ENCODE results near the gene LIPK.

The LIPK gene

GRCh38 chr10:88742448-88742847, 36.4 kb downstream of the LIPK start:
- TF ChIP-seq EZH2phosphoT487 (IDR thresholded peaks at IDR 0.05; ENCODE audit: low read depth), result no peak
- TF ChIP-seq, protein P1, sequence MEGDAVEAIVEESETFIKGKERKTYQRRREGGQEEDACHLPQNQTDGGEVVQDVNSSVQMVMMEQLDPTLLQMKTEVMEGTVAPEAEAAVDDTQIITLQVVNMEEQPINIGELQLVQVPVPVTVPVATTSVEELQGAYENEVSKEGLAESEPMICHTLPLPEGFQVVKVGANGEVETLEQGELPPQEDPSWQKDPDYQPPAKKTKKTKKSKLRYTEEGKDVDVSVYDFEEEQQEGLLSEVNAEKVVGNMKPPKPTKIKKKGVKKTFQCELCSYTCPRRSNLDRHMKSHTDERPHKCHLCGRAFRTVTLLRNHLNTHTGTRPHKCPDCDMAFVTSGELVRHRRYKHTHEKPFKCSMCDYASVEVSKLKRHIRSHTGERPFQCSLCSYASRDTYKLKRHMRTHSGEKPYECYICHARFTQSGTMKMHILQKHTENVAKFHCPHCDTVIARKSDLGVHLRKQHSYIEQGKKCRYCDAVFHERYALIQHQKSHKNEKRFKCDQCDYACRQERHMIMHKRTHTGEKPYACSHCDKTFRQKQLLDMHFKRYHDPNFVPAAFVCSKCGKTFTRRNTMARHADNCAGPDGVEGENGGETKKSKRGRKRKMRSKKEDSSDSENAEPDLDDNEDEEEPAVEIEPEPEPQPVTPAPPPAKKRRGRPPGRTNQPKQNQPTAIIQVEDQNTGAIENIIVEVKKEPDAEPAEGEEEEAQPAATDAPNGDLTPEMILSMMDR (IDR thresholded peaks at IDR 0.05; ENCODE audit: low read depth, low read length), result no peak
- no peaks in the 10 kb centered on the region for H3K27me3 ChIP-seq (ENCODE audit: low read depth, low read length)

GRCh38 chr10:88744002-88744401, 38.0 kb downstream of the LIPK start:
- Histone ChIP-seq H3K27me3 (ENCODE audit: low read depth, low read length) (no peaks in the 10 kb centered on the region), H3K4me2 (ENCODE audit: low read length) (no peak overlapping the region)
- TF ChIP-seq, protein P1 (IDR thresholded peaks at IDR 0.05; ENCODE audit: low read depth, low read length), result no peak

More at GRCh38 chr10:88742448-88742847, 36.4 kb downstream of the LIPK start:
- Histone ChIP-seq H3K4me3 (ENCODE audit: low read length) (no peak overlapping the region), H3K4me2 (ENCODE audit: low read length) (no peak overlapping the region), H3K27ac (ENCODE audit: low read length) (no peak overlapping the region), H3K36me3 (replicated peaks; ENCODE audit: low read depth, low read length) (peaks cover 9% of the 10 kb centered on the region), H3K79me2 (ENCODE audit: low read length) (no peaks in the 10 kb centered on the region), H2AFZ (ENCODE audit: low read depth, low read length) (no peak overlapping the region), H4K20me1 (ENCODE audit: insufficient read depth, low read length) (no peaks in the 10 kb centered on the region), H3K4me1 (ENCODE audit: low read length) (peaks cover 14% of the 10 kb centered on the region), H3K9me3 (ENCODE audit: insufficient read depth, low read length) (peaks cover 4% of the 10 kb centered on the region; the same call in 1 of the 2 replicates), H3K9ac (ENCODE audit: low read length) (no peak overlapping the region)

GRCh38 chr10:88745633-88746032, 39.6 kb downstream of the LIPK start:
- peaks cover 4% of the 10 kb centered on the region; the same call in 1 of the 2 replicates for H3K9me3 ChIP-seq (ENCODE audit: insufficient read depth, low read length)
- no peak overlapping the region for H3K4me3 ChIP-seq (ENCODE audit: low read length)
- no peak overlapping the region for H3K4me2 ChIP-seq (ENCODE audit: low read length)
- H2AFZ ChIP-seq (ENCODE audit: low read depth, low read length), result no peak overlapping the region
- H3K9ac ChIP-seq (ENCODE audit: low read length), result no peak overlapping the region
- no peaks in the 10 kb centered on the region for H3K79me2 ChIP-seq (ENCODE audit: low read length)
- no peak overlapping the region for H3K27ac ChIP-seq (ENCODE audit: low read length)
- H3K36me3 ChIP-seq (replicated peaks; ENCODE audit: low read depth, low read length), result peaks cover 9% of the 10 kb centered on the region
- no peaks in the 10 kb centered on the region for H3K27me3 ChIP-seq (ENCODE audit: low read depth, low read length)
- H4K20me1 ChIP-seq (ENCODE audit: insufficient read depth, low read length), result no peaks in the 10 kb centered on the region
- no peaks in the 10 kb centered on the region for H3K4me1 ChIP-seq (ENCODE audit: low read length)
- TF ChIP-seq EZH2phosphoT487 (IDR thresholded peaks at IDR 0.05; ENCODE audit: low read depth), result no peak
- TF ChIP-seq, protein P1 (IDR thresholded peaks at IDR 0.05; ENCODE audit: low read depth, low read length), result no peak

More at GRCh38 chr10:88744002-88744401, 38.0 kb downstream of the LIPK start:
- H4K20me1 ChIP-seq (ENCODE audit: insufficient read depth, low read length), result no peaks in the 10 kb centered on the region
- H2AFZ ChIP-seq (ENCODE audit: low read depth, low read length), result no peak overlapping the region
- H3K4me1 ChIP-seq (ENCODE audit: low read length), result peaks cover 2% of the 10 kb centered on the region
- H3K9ac ChIP-seq (ENCODE audit: low read length), result no peak overlapping the region
- H3K36me3 ChIP-seq (replicated peaks; ENCODE audit: low read depth, low read length), result peaks cover 9% of the 10 kb centered on the region
- H3K9me3 ChIP-seq (ENCODE audit: insufficient read depth, low read length), result peaks cover 4% of the 10 kb centered on the region; the same call in 1 of the 2 replicates
- no peaks in the 10 kb centered on the region for H3K79me2 ChIP-seq (ENCODE audit: low read length)
- H3K4me3 ChIP-seq (ENCODE audit: low read length), result no peak overlapping the region
- H3K27ac ChIP-seq (ENCODE audit: low read length), result no peak overlapping the region

DNA sequence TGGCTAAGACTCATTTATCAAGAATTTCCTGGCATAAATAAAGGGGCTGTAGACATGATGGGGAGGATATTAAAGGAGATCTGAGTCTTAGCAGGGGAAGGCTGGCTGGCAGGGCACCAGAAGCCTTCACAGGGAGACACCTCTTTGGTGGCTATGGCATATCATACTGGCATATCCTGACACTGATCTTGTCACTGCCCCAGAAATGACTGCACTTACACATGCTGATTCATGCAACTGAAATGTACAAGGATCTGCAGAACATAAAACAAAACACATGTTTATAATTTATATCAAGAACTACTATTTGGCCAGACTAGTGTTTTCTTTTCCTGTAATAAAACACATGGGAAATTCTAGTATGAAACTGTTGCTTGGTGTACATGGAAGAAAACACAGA, 48.2 kb downstream of the LIPK start:
- H3K27ac ChIP-seq (ENCODE audit: low read length), result peak overlapping the region; percentile 82; the same call in 1 of the 2 replicates
- H2AFZ ChIP-seq (ENCODE audit: low read depth, low read length), result no peak overlapping the region
- peak overlapping the region; percentile 74; the same call in 1 of the 2 replicates for H3K4me2 ChIP-seq (ENCODE audit: low read length)
- H3K4me1 ChIP-seq (ENCODE audit: low read length), result peaks cover 44% of the 10 kb centered on the region
- no peak overlapping the region for H3K4me3 ChIP-seq (ENCODE audit: low read length)
- TF ChIP-seq, protein P1 (IDR thresholded peaks at IDR 0.05; ENCODE audit: low read depth, low read length), result no peak
- TF ChIP-seq EZH2phosphoT487 (IDR thresholded peaks at IDR 0.05; ENCODE audit: low read depth), result no peak
- H3K9ac ChIP-seq (ENCODE audit: low read length), result no peak overlapping the region
- peaks cover 2% of the 10 kb centered on the region for H3K79me2 ChIP-seq (ENCODE audit: low read length)
- no peaks in the 10 kb centered on the region for H3K27me3 ChIP-seq (ENCODE audit: low read depth, low read length)
- peaks cover 5% of the 10 kb centered on the region for H3K36me3 ChIP-seq (replicated peaks; ENCODE audit: low read depth, low read length)
- no peaks in the 10 kb centered on the region for H4K20me1 ChIP-seq (ENCODE audit: insufficient read depth, low read length)
- no peaks in the 10 kb centered on the region for H3K9me3 ChIP-seq (ENCODE audit: insufficient read depth, low read length)

Measured in OCI-LY3 (cell line).